Left ventricle myocardium inferior (tissue), 1 donor: Measurements from ENCODE around the gene CDC42EP1. TPM values are rescaled to one million over a fixed set of nuclear protein-coding genes. Genes with fewer than 3 reads are reported as not detected.

Experiments used
- DNase-seq: peaks from one replicate; pipeline ENCODE4 v3.0.0-alpha.2; 2020
- H3K27ac ChIP-seq: fragments of 200-600 bp; replicated peaks from 2 replicates; pipeline ENCODE4 v1.8.0; 2021
- H3K27me3 ChIP-seq: fragments of 200-600 bp; 2 replicates; pipeline ENCODE4 v1.8.0; 2021; ENCODE audit warnings: low read depth
- H3K36me3 ChIP-seq: fragments of 200-600 bp; 2 replicates; pipeline ENCODE4 v1.8.0; 2021
- H3K4me1 ChIP-seq: fragments of 200-600 bp; 2 replicates; pipeline ENCODE4 v1.8.0; 2021
- H3K4me3 ChIP-seq: fragments of 200-600 bp; 2 replicates; pipeline ENCODE4 v1.8.0; 2021; ENCODE audit warnings: mild to moderate bottlenecking, moderate library complexity
- H3K9me3 ChIP-seq: fragments of 200-600 bp; replicated peaks from 2 replicates; pipeline ENCODE4 v1.8.0; 2021
- CTCF ChIP-seq: fragments of 200-600 bp; IDR thresholded peaks from 2 replicates; pipeline ENCODE4 v1.8.0; 2021; ENCODE audit warnings: antibody characterized with exemption, mild to moderate bottlenecking, borderline replicate concordance
- intact Hi-C: fragments of 100-400 bp; cut with micrococcal nuclease; formaldehyde crosslinking; loops from one replicate; pipeline ENCODE4 v1.11.0; 2022
- total RNA-seq: library from RNA; stranded (reverse); fragmentation: NEBNext Ultra II Directional; extraction: Animal tissue kit (Norgen Biotek cat#: 25700); gene quantifications from one replicate; pipeline ENCODE4 v1.2.1, GENCODE V29; 2021
- donor health status: DM: no; HTN: yes; CAD: no; lungs with severe emphysema.

The CDC42EP1 gene
- total RNA-seq, 1 donor from 2014 or later = 17.7 TPM

DNA sequence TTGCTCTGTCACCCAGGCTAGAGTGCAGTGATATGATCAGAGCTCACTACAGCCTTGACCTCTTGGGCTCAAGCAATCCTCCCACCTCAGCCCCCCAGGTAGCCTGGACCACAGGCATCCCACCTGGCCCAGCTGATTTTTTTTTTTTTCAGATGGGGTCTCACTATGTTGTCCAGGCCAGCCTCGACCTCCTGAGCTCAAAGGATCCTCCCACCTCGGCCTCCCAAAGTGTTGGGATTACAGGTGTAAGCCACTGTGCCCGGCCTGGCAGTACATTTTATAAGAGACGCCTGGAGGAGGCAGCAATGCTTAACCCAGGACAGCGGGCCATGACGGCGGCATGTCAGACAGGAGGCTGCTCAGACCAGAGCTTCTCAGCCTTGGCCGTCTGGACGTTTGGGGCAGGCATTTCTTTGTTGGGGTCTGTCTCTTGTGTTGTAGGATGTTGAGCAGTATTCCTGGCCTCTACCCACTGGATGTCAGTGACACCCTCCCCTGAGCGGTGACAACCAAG, 15.3 kb downstream of the CDC42EP1 start:
- H3K4me1 ChIP-seq = peaks cover 4% of the 10 kb centered on the region
- DNase-seq = no peak
- TF ChIP-seq CTCF = no peak
- H3K4me3 ChIP-seq = no peak overlapping the region
- no peaks in the 10 kb centered on the region for H3K36me3 ChIP-seq
- intact Hi-C loops = no loop called here
- no peaks in the 10 kb centered on the region for H3K27me3 ChIP-seq
- H3K27ac ChIP-seq = no peak overlapping the region
- H3K9me3 ChIP-seq = no peaks in the 10 kb centered on the region

DNA sequence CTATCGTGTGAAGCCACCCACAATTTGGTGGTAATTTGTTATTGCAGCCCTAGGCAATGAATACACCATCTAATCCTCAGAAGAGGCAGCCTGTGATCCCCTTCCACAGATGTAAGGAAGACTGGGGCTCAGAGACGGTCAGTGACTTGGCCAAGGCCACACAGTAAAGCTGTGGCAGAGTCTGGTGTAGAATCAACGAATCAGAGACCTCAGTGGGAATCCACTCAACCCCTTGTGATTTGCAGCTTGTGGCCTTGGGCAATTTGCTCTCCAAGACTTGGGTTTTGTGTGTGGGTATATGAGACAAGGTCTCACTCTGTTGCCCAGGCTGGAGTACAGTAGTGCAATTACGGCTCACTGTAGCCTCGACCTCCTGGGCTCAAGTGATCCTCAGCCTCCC, 17.7 kb downstream of the CDC42EP1 start:
- Histone ChIP-seq H3K4me3 (no peak overlapping the region), H3K4me1 (peaks cover 13% of the 10 kb centered on the region), H3K9me3 (no peaks in the 10 kb centered on the region), H3K27me3 (no peaks in the 10 kb centered on the region), H3K36me3 (no peaks in the 10 kb centered on the region), H3K27ac (no peak overlapping the region)
- no peak for DNase-seq
- no peak for TF ChIP-seq CTCF
- intact Hi-C loops = no loop called here

DNA sequence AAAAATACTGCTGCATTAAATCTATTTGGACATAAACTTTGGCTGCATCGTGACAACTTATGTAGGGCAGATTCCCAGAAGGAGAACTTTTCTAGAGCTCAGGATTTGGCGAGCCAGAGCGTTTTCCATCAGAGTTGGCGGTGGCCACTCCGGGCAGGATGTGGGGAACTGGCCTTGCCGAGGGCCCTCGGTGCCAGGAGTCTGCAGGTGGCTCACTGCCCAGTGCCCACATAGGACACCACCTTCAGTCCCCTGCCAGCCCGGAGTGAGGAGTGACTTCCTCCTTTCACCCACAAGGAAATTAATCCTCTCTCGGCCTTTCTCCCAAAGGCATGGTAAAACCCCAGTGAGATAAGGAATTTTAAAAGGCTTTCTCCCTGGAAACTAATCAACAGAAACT, 21.2 kb downstream of the CDC42EP1 start:
- TF ChIP-seq CTCF = no peak
- no peaks in the 10 kb centered on the region for H3K9me3 ChIP-seq
- peak overlapping the region; percentile 41 for H3K27ac ChIP-seq

DNA sequence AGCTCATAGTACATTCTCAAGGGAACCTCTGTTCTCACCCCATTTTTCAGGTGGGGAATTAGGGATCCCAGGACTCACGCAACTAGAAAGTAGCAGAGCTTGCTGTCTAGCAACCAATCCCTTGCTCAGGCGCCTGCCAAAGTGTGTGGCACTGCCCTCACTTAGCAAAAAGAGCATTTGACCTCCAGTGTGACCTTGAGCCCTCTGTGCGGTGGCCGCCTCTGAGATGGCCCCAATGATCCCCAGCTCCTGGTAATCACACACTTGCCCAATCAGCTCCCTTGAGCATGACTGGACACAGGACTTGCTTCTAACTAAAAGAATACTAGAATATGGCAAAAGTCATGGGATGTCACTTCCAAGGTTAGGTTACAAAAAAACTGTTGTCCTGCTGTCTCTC, 22.2 kb downstream of the CDC42EP1 start:
- no peak for TF ChIP-seq CTCF
- no peaks in the 10 kb centered on the region for H3K36me3 ChIP-seq
- no peaks in the 10 kb centered on the region for H3K27me3 ChIP-seq
- H3K9me3 ChIP-seq = no peaks in the 10 kb centered on the region
- no peak overlapping the region for H3K4me3 ChIP-seq
- intact Hi-C loops = no loop called here
- DNase-seq = no peak
- H3K27ac ChIP-seq = no peak overlapping the region
- H3K4me1 ChIP-seq = peaks cover 13% of the 10 kb centered on the region

More for the DNA sequence above, 21.2 kb downstream of the CDC42EP1 start:
- peaks cover 13% of the 10 kb centered on the region for H3K4me1 ChIP-seq
- no peaks in the 10 kb centered on the region for H3K27me3 ChIP-seq
- H3K4me3 ChIP-seq = no peak overlapping the region
- H3K36me3 ChIP-seq = no peaks in the 10 kb centered on the region
- peak; percentile 71 for DNase-seq
- intact Hi-C loops = no loop called here

GRCh38 chr22:37588546-37589215, 28.4 kb downstream of the CDC42EP1 start:
- TF ChIP-seq CTCF = no peak
- Histone ChIP-seq H3K4me1 (peaks cover 9% of the 10 kb centered on the region), H3K4me3 (no peak overlapping the region), H3K27me3 (peaks cover 9% of the 10 kb centered on the region), H3K9me3 (no peaks in the 10 kb centered on the region), H3K27ac (no peak overlapping the region), H3K36me3 (no peaks in the 10 kb centered on the region)
- intact Hi-C loops = no loop called here
- no peak for DNase-seq
